ENCODE measurements around the gene RAB6A.
A peak's percentile ranks its signal among the peaks of the same experiment; 100 is the strongest.

RAB6A gene

GRCh38 chr11:73652046-73652730, 108.7 kb downstream of the RAB6A start:
- no peak for FAIRE-seq

- FAIRE-seq = no peak
These were observed 109.2 kb downstream of the RAB6A start for GRCh38 chr11:73651661-73652045.

GRCh38 chr11:73651252-73651651, 109.6 kb downstream of the RAB6A start:
- FAIRE-seq = no peak

GRCh38 chr11:73650400-73650799, 110.5 kb downstream of the RAB6A start:
- no peak for FAIRE-seq

- no peak for FAIRE-seq
These were observed 111.7 kb downstream of the RAB6A start for GRCh38 chr11:73649206-73649605.

- no peak for FAIRE-seq
These were observed 112.3 kb downstream of the RAB6A start for GRCh38 chr11:73648571-73649046.

GRCh38 chr11:73648121-73648520, 112.8 kb downstream of the RAB6A start:
- FAIRE-seq = no peak

- FAIRE-seq = peak; percentile 51
These were observed 113.3 kb downstream of the RAB6A start for GRCh38 chr11:73647459-73648100.

GRCh38 chr11:73645972-73646631, 114.8 kb downstream of the RAB6A start, which contains the start of gene PLEKHB1:
PLEKHB1 (plus strand) TSS chr11:73646581; CDS start chr11:73646609, 28 bp downstream.
- no peak for FAIRE-seq

GRCh38 chr11:73645121-73645969, 115.5 kb downstream of the RAB6A start:
- FAIRE-seq = no peak

GRCh38 chr11:73641668-73642067, 119.2 kb downstream of the RAB6A start:
- FAIRE-seq = no peak

- FAIRE-seq = no peak
These were observed 120.3 kb downstream of the RAB6A start for GRCh38 chr11:73640592-73640991.

- FAIRE-seq = no peak
These were observed 123.9 kb downstream of the RAB6A start for GRCh38 chr11:73637012-73637411.

- no peak for FAIRE-seq
These were observed 124.6 kb downstream of the RAB6A start for GRCh38 chr11:73636249-73636648.

- no peak for FAIRE-seq
These were observed 125.2 kb downstream of the RAB6A start for GRCh38 chr11:73635721-73636120.

GRCh38 chr11:73633999-73634398, 126.9 kb downstream of the RAB6A start:
- no peak for FAIRE-seq

- no peak for FAIRE-seq
These were observed 127.9 kb downstream of the RAB6A start for GRCh38 chr11:73632996-73633395.

GRCh38 chr11:73629907-73630306, 131.0 kb downstream of the RAB6A start:
- no peak for FAIRE-seq

GRCh38 chr11:73625696-73626318, 135.1 kb downstream of the RAB6A start:
- FAIRE-seq = peak; percentile 3

Measured in TTC549 (cell line).